ENCODE data around the gene DMD. TPM values are rescaled to one million over a fixed set of nuclear protein-coding genes. Genes with fewer than 3 reads are reported as not detected.
"Not testable (repeated sequence)": the region's sequence is repeated elsewhere in the genome, so short reads cannot be mapped to it uniquely, and the experiment has no call there.

The DMD gene
- total and polyA plus RNA-seq, 2 of the 13 experiments (the other 11 are each of a cell fraction or from before 2014, with no cell fraction given) = 17.6 to 25.9 TPM

- H3K4me1 ChIP-seq (ENCODE audit: insufficient read depth, low read length); H3K4me2 ChIP-seq (ENCODE audit: low read depth, low read length); H2AFZ ChIP-seq (ENCODE audit: low read length); BruUV-seq (replicated peaks); H3K79me2 ChIP-seq (ENCODE audit: insufficient read depth, low read length); H3K27me3 ChIP-seq (ENCODE audit: control insufficient read depth in 1 of 2, insufficient read depth in 2 of 2, low read length in 2 of 2); FAIRE-seq; CTCF ChIA-PET (ENCODE audit: low intra/inter-chr PET ratio, low total read pairs); H3K9ac ChIP-seq (ENCODE audit: insufficient read depth, low read depth, low read length); POLR2A ChIA-PET; in situ Hi-C loops (cut with HindIII; ENCODE audit: extremely low pct_ligation_motif_present, low pct_unique_long_range_greater_than_20kb); H3K36me3 ChIP-seq (replicated peaks in 1 of 2; ENCODE audit: control insufficient read depth in 1 of 2, insufficient read depth in 2 of 2, low read length in 2 of 2); ATAC-seq; H3K27ac ChIP-seq (ENCODE audit: extremely low read length, insufficient read depth, low read length); H3K9me3 ChIP-seq (ENCODE audit: low read length); DNase-seq (ENCODE audit: low spot score); H4K20me1 ChIP-seq (ENCODE audit: insufficient read depth, low read length); H3K4me3 ChIP-seq (replicated peaks in 1 of 3; ENCODE audit: insufficient read depth in 1 of 3, low read depth in 2 of 3, low read length in 3 of 3); intact Hi-C loops (cut with micrococcal nuclease; ENCODE audit: unreplicated experiment): not testable (repeated sequence)
- WGBS (ENCODE audit: low lambda C conversion rate) = 63% methylated on average over 11 of the region's 11 CpGs
Measured at GRCh38 chrX:33073660-33074059, 137.7 kb downstream of the DMD start.

GRCh38 chrX:33065415-33065814, 145.9 kb downstream of the DMD start:
- no peaks in the 10 kb centered on the region for H3K27me3 ChIP-seq (ENCODE audit: control insufficient read depth in 1 of 2, insufficient read depth in 2 of 2, low read length in 2 of 2)
- H3K79me2 ChIP-seq (ENCODE audit: insufficient read depth, low read length) = no peaks in the 10 kb centered on the region
- FAIRE-seq (no peak), DNase-seq (ENCODE audit: low spot score) (no peak), ATAC-seq (no peak)
- H4K20me1 ChIP-seq (ENCODE audit: insufficient read depth, low read length) = no peaks in the 10 kb centered on the region
- intact Hi-C loops (cut with micrococcal nuclease; ENCODE audit: unreplicated experiment) = no loop called here
- H3K36me3 ChIP-seq (replicated peaks in 1 of 2; ENCODE audit: control insufficient read depth in 1 of 2, insufficient read depth in 2 of 2, low read length in 2 of 2) = no peaks in the 10 kb centered on the region
- no peaks in the 10 kb centered on the region for H3K9me3 ChIP-seq (ENCODE audit: low read length)
- ChIA-PET CTCF (ENCODE audit: low intra/inter-chr PET ratio, low total read pairs) (no interaction called here), POLR2A (no interaction called here)
- no peak overlapping the region for H3K27ac ChIP-seq (ENCODE audit: extremely low read length, insufficient read depth, low read length)
- H3K4me3 ChIP-seq (replicated peaks in 1 of 3; ENCODE audit: insufficient read depth in 1 of 3, low read depth in 2 of 3, low read length in 3 of 3) = no peak overlapping the region
- H3K4me1 ChIP-seq (ENCODE audit: insufficient read depth, low read length) = no peaks in the 10 kb centered on the region
- no peak overlapping the region for H3K4me2 ChIP-seq (ENCODE audit: low read depth, low read length)
- no peak overlapping the region for H3K9ac ChIP-seq (ENCODE audit: insufficient read depth, low read depth, low read length)
- no peak overlapping the region for H2AFZ ChIP-seq (ENCODE audit: low read length)
- in situ Hi-C loops (cut with HindIII; ENCODE audit: extremely low pct_ligation_motif_present, low pct_unique_long_range_greater_than_20kb) = no loop called here
- BruUV-seq (replicated peaks) = no TSS peak
- WGBS (ENCODE audit: low lambda C conversion rate) = 9% methylated on average over 1 of the region's 1 CpG
- TF ChIP-seq ZNF660 (CRISPR knock-in tag; IDR thresholded peaks at IDR 0.05; ENCODE audit: borderline replicate concordance, low read depth) (no peak), ZNF737 (CRISPR knock-in tag; IDR thresholded peaks at IDR 0.05; ENCODE audit: borderline replicate concordance) (no peak), ZNF574 (CRISPR knock-in tag; IDR thresholded peaks at IDR 0.05) (no peak), ZNF207 (IDR thresholded peaks at IDR 0.05; ENCODE audit: borderline replicate concordance) (no peak), CHCHD3 (CRISPR knock-in tag; IDR thresholded peaks at IDR 0.05) (no peak), ZFP1 (CRISPR knock-in tag; IDR thresholded peaks at IDR 0.05) (no peak), DNMT1 (CRISPR knock-in tag; IDR thresholded peaks at IDR 0.05) (no peak), KLF15 (CRISPR knock-in tag; IDR thresholded peaks at IDR 0.05; ENCODE audit: borderline replicate concordance) (no peak), ZNF232 (CRISPR knock-in tag; IDR thresholded peaks at IDR 0.05; ENCODE audit: borderline replicate concordance) (no peak), CENPBD1 (CRISPR knock-in tag; IDR thresholded peaks at IDR 0.05; ENCODE audit: borderline replicate concordance, low read depth) (no peak)
- TF ChIP-seq, protein P1, sequence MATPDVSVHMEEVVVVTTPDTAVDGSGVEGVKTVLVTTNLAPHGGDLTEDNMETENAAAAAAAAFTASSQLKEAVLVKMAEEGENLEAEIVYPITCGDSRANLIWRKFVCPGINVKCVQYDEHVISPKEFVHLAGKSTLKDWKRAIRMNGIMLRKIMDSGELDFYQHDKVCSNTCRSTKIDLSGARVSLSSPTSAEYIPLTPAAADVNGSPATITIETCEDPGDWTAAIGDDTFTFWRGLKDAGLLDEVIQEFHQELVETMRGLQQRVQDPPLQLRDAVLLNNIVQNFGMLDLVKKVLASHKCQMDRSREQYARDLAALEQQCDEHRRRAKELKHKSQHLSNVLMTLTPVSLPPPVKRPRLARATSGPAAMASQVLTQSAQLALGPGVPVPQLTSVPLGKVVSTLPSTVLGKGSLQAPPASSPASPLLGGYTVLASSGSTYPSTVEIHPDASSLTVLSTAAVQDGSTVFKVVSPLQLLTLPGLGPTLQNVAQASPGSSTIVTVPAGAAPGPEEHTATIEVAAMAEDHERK (CRISPR knock-in tag; IDR thresholded peaks at IDR 0.05; ENCODE audit: low read depth) = no peak

All from HepG2 (cell line).